Fibroblast of the aortic adventitia (primary cell): ENCODE data around the gene ZNF316. TPM values are rescaled to one million over a fixed set of nuclear protein-coding genes. Genes with fewer than 3 reads are reported as not detected.

Experiments
- DNase-seq: peaks from one replicate; pipeline ENCODE4 v3.0.0-alpha.2; 2010; ENCODE audit warnings: low read depth
- H3K4me3 ChIP-seq: 2 replicates; pipeline ENCODE4 v1.5.1; 2011; ENCODE audit warnings: low read depth, mild to moderate bottlenecking, control low read depth, low read length, moderate library complexity
- CTCF ChIP-seq: IDR thresholded peaks from 2 replicates; pipeline ENCODE4 v1.5.1; 2011; ENCODE audit warnings: mild to moderate bottlenecking, low read length, control low read depth, inconsistent platforms; ENCODE audit not compliant: insufficient read depth
- total RNA-seq: library from RNA; depleted of rRNA; stranded (reverse); fragments of >200 nt; gene quantifications from 2 replicates; pipeline ENCODE4 v1.2.3, GENCODE V29; 2012; ENCODE audit warnings: low replicate concordance

ZNF316 gene
- total RNA-seq, 1 donor, result 9.9 TPM

GRCh38 chr7:6641305-6642035 lies 4.4 kb downstream of the ZNF316 start:
- DNase-seq, result no peak
- TF ChIP-seq CTCF, result no peak
- H3K4me3 ChIP-seq, result no peak overlapping the region

GRCh38 chr7:6642239-6642839 lies 5.2 kb downstream of the ZNF316 start:
- no peak for TF ChIP-seq CTCF
- DNase-seq, result no peak

GRCh38 chr7:6642861-6643640 lies 5.9 kb downstream of the ZNF316 start:
- TF ChIP-seq CTCF, result no peak
- H3K4me3 ChIP-seq, result no peak overlapping the region
- no peak for DNase-seq

More at GRCh38 chr7:6642239-6642839, 5.2 kb downstream of the ZNF316 start:
- H3K4me3 ChIP-seq, result no peak overlapping the region

- no peak overlapping the region for H3K4me3 ChIP-seq
- TF ChIP-seq CTCF, result no peak
Measured at GRCh38 chr7:6643915-6644625, 7.0 kb downstream of the ZNF316 start.

GRCh38 chr7:6644728-6645127 lies 7.6 kb downstream of the ZNF316 start:
- TF ChIP-seq CTCF, result no peak
- DNase-seq, result no peak
- no peak overlapping the region for H3K4me3 ChIP-seq

More at GRCh38 chr7:6643915-6644625, 7.0 kb downstream of the ZNF316 start:
- DNase-seq, result no peak

GRCh38 chr7:6646465-6646864 lies 9.3 kb downstream of the ZNF316 start:
- no peak overlapping the region for H3K4me3 ChIP-seq
- no peak for DNase-seq
- no peak for TF ChIP-seq CTCF
